Posterior cingulate gyrus (tissue), 11 donors: ENCODE data around the gene HADH.
"Not testable (repeated sequence)": the region's sequence is repeated elsewhere in the genome, so short reads cannot be mapped to it uniquely, and the experiment has no call there.

ENCODE experiments used
- DNase-seq, 10 donors: peaks; one replicate each; pipeline versions ENCODE4 v3.0.0 to v3.0.0-alpha.2; 2020 to 2021; ENCODE audit warnings: mixed read lengths in 3 of 10
- intact Hi-C: fragments of 100-400 bp; cut with DNase I; formaldehyde crosslinking; loops from one replicate; pipeline ENCODE4 v1.15.1; 2023

HADH gene

GRCh38 chr4:108029016-108029720, 39.5 kb downstream of the HADH start:
- intact Hi-C loops = no loop called here
- DNase-seq = no peak

GRCh38 chr4:108029731-108030130, 40.0 kb downstream of the HADH start:
- DNase-seq = no peak
- intact Hi-C loops = no loop called here

GRCh38 chr4:108030332-108030731, 40.6 kb downstream of the HADH start:
- intact Hi-C loops = no loop called here
- peak in 2 of 10 donors; percentile 34 to 43 for DNase-seq

GRCh38 chr4:108031427-108032083, 41.9 kb downstream of the HADH start:
- intact Hi-C loops = no loop called here
- DNase-seq = no peak

- intact Hi-C loops = no loop called here
- DNase-seq = no peak
Measured at GRCh38 chr4:108033348-108033747, 43.7 kb downstream of the HADH start.

GRCh38 chr4:108034565-108034964, 44.9 kb downstream of the HADH start:
- intact Hi-C loops = no loop called here
- DNase-seq = no peak

- intact Hi-C loops = no loop called here
- no peak for DNase-seq
Measured at GRCh38 chr4:108035691-108036090, 46.0 kb downstream of the HADH start.

- DNase-seq = no peak
- intact Hi-C loops = no loop called here
Measured at GRCh38 chr4:108036213-108036612, 46.5 kb downstream of the HADH start.

- no peak for DNase-seq
- intact Hi-C loops = no loop called here
Measured at GRCh38 chr4:108037884-108038283, 48.2 kb downstream of the HADH start.

- DNase-seq = no peak
- intact Hi-C loops = no loop called here
Measured at GRCh38 chr4:108042927-108043326, 53.2 kb downstream of the HADH start.

GRCh38 chr4:108043526-108043925, 53.8 kb downstream of the HADH start:
- DNase-seq = no peak
- intact Hi-C loops = no loop called here

- no peak for DNase-seq
- intact Hi-C loops = no loop called here
Measured at GRCh38 chr4:108044951-108045686, 55.4 kb downstream of the HADH start.

- DNase-seq = no peak
- intact Hi-C loops = no loop called here
Measured at GRCh38 chr4:108045687-108046024, 56.0 kb downstream of the HADH start.

GRCh38 chr4:108047199-108047598, 57.5 kb downstream of the HADH start:
- DNase-seq = no peak
- intact Hi-C loops = no loop called here

GRCh38 chr4:108048157-108048556, 58.5 kb downstream of the HADH start:
- intact Hi-C loops = no loop called here
- no peak for DNase-seq

GRCh38 chr4:108048997-108049396, 59.3 kb downstream of the HADH start:
- intact Hi-C loops = no loop called here

GRCh38 chr4:108049406-108049805, 59.7 kb downstream of the HADH start:
- intact Hi-C loops = no loop called here
- no peak for DNase-seq

More at GRCh38 chr4:108048997-108049396, 59.3 kb downstream of the HADH start:
- no peak for DNase-seq

GRCh38 chr4:108050166-108051111, 60.8 kb downstream of the HADH start:
- intact Hi-C loops, DNase-seq: not testable (repeated sequence)

- DNase-seq = no peak
- intact Hi-C loops = no loop called here
Measured at GRCh38 chr4:108051343-108051742, 61.7 kb downstream of the HADH start.

- no peak for DNase-seq
- intact Hi-C loops = no loop called here
Measured at GRCh38 chr4:108052558-108053120, 63.0 kb downstream of the HADH start.
